NK-92 treated with Interleukin-12 subunit alpha and Interleukin-12 subunit beta, amount 100 ng/mL, for 24 hours (cell line): ENCODE results near the gene MAP3K20.
"Not testable (repeated sequence)": the region's sequence is repeated elsewhere in the genome, so short reads cannot be mapped to it uniquely, and the experiment has no call there.

ENCODE experiments used
- DNase-seq: peaks from one replicate; lab custom pipeline; 2025; lab: John Stamatoyannopoulos, UW

Gene MAP3K20

DNA sequence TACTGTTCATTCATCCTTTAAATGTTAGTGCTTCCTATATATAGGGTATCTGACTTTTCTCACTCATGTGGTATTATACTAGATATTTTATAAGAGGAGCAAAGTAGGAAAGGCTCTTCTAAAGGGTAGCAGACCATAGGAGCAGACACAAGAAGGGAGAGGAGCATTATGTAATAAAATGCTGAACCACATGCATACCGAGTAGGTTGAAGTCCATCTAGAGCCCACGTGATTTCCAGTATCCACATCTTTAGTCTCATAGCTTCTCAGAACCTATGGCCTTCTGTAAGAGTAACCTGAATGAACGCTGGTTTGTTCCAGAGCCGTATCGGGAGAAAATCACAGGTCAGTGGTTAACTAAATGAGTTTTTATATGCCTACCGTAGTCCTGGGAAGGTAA, 85.9 kb downstream of the MAP3K20 start:
- DNase-seq: no peak

DNA sequence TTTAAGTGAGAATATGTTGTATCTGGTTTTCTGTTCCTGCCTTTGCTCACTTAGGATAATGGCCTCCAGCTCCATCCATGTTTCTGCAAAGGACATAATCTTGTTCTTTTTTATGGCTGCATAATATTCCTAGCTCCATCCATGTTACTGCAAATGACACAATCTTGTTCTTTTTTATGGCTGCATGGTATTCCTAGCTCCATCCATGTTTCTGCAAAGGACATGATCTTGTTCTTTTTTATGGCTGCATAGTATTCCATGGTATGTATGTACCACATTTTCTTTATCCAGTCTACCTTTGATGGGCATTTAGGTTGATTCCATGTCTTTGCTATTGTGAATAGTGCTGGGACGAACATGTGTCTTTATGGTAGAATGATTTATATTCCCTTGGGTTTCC, 87.7 kb downstream of the MAP3K20 start:
- DNase-seq: not testable (repeated sequence)

DNA sequence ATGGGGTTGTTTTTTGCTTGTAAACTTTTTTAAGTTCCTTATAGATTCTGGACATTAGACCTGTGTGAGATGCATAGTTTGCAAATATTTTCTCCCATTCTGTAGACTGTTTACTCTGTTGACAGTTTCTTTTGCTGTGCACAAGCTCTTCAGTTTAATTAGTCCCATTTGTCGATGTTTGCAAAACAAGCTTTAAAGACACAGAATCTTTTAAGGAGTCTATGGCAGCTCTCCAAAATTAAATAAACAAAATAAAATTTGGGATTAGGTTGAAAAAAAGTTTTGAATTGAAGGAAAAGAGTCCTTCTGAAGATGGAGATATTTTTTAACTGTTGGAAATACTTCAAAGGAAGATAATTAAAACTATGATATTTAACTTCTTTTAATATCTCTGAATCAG, 88.8 kb downstream of the MAP3K20 start:
- DNase-seq: no peak

DNA sequence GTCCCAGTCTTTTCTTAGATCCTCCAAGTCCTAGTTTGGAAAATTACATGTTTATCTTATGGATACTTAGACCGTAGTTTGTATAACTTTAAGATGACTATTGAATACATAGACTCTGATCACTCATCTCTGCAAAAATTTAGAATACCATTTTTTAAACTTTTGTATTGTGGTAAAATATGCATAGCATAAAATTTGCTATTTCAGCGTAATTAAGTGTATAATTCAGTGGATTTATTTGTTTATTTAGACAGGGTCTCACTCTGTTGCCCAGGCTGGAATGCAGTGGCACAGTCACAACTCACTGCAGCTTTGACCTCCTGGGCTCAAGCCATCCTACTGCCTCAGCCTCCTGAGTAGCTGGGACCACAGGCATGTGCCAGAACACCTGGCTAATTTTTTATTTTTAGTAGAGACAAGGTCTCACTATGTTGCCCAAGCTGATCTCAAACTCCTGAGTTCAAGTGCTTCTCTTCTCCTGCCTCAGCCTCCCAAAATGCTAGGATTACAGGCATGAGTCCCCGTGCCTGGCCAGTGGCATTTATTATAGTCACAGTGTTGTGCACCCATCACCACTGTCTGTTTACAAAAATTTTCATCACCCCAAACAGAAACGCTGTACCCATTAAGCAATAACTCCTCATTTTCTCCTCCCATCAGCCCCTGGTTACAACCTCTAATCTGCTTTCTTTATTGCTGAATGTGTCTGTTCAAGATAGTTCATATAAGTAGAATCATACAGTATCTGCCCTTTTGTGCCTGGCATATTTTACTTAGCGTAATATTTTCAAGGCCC, 90.0 kb downstream of the MAP3K20 start:
- DNase-seq: no peak

DNA sequence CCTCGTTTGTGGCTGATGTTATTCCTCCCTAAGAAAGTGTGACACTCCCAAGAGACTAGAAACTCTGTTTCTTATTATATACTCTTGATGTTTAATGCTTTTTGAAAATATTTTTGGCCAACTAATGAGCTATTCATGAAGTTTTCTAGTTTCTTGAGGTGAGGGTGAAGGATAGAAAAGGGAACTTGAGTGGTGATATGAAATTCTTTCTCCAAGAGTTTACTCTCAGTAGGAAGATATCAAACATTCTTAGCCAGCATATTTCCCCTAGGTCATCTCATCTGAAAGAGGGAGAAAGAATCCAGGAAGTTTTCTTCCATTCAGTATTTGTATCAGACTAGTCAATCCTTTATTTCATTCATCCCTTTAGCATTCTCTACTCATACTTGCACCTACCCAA, 95.7 kb downstream of the MAP3K20 start:
- DNase-seq: no peak

DNA sequence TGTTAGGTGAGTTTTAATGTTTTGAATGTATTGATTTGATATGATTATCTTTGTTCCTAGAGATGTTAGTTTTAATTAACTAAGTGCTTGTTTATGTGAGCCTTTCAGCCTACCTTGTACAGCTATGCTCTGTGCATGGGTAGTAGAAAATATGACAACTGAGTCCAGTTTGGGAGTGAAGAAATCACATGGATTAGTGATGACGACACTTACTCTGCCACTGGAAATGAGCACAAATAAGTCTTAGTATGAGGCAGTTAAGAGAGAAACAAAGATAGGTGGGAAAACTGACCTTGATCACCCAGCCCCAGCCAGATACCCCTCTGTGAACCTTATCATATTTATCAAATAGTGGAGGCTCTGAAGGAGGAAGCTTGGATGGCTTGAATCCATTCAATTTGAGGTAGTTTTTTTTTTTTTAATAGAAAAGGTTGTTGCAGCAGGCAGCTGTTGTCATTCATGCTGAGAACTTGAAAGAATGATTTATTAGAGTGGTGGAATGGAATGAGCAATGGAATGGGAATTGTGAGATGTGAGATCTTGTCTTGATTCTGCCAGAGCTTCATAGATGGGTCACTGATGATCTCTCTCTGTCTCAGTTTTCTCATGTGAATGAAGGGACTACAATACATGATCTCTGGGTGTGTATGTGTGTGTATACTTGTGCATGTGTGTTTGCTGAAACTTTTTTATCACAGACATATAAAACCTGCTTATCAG, 96.4 kb downstream of the MAP3K20 start:
- no peak for DNase-seq

DNA sequence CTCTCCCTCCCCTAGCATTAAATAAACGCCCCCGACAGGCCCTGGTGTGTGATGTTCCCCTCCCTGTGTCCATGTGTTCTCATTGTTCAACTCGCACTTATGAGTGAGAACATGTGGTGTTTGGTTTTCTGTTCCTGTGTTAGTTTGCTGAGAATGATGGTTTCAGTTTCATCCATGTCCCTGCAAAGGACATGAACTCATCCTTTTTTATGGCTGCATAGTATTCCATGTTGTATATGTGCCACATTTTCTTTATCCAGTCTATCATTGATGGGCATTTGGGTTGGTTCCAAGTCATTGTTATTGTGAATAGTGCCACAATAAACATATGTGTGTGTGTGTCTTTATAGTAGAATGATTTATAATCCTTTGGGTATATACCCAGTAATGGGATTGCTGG, 98.7 kb downstream of the MAP3K20 start:
- DNase-seq: not testable (repeated sequence)

DNA sequence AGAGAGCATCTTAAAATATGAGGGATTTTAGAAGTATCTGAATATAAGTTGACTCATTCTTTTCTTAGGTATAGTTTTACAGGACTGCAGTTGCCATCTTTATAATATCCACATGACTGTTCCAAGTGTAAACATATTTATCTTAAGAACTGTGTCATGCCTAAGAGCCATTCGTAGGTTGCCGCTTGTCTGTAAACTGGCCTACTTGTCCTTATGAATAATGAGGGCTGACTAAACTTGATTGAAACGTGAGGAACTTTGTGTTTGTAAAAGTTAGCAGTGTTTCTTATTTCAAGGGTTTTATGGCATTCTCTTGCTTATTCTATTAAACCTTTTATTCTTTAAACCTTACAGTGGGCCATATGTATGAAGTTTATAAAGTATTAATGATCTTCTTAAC, 99.6 kb downstream of the MAP3K20 start:
- no peak for DNase-seq

DNA sequence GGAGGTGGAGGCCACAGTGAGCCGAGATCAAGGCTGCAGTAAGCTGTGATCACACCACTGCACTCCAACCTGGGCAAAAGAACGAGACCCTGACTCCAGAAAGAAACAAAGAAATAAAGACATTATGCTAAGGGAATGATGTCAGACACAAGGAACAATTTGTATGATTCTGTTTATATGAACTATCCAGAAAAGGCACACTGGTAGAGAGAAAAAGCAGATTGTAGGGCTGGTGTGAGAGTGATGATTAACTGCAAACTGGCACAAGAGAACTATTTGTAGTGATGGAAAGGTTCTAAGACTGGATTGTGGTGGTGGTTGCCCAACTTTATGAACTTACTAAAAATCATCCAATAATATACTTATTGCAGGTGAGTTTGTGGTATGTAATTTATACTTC, 106.3 kb downstream of the MAP3K20 start:
- no peak for DNase-seq

DNA sequence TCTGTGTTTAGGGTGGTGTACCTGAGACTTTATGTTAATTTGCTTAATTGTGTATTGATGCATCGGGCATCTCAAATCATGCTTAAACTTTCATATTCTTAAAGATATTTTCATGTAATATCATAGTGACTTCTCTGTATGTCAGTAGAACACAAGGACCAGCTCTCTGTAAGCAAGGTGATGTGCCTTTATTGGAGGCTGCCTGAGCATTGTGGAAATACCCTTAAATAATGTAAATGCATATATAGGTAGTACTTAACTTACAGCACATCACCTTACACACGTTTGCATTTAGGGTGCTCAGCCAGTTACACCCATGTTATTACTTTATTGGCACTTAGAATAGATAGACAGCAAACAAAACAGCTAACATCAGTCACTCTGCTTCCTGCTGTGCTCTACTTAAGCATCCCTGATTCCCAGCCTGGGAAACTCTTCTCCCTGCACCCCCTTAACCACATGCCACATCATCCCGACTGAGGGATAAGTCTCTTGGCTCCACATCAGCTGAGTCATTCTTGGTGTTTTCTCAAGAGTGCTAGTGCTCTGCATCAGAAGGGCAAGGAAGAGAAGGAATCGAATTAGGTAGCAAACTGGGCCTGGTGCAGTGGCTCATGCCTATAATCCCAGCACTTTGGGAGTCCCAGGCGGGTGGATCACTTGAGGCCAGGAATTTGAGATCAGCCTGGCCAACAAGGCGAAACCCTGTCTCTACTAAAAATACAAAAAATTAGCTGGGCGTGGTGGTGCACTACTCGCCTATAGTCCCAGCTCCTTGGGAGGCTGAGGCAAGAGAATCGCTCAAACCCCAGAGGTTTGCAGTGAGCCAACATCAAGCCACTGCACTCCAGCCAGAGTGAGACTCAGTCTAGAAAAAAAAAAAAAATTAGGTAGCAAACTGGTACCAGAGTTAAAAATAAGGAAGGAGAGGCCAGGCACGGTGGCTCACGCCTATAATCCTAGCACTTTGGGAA, 108.7 kb downstream of the MAP3K20 start:
- DNase-seq: no peak

DNA sequence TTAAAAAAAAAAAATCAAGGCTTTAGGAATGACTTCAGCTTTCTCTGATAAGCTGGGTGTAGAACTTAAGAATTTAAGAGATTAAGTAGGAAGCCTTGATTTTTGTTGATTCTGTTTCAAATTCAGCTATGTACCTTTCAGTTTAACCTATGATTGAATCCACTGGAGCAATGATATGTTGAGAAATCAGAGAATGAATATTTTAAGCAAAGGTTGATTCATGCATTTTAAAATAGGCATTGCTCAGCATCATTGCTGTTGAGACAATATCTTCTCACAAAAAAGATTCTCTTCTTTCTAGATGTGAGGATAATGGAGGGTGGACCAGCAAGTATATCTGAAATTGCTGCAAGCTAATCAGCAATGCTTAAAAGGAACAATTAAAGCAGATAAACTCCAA, 109.8 kb downstream of the MAP3K20 start:
- no peak for DNase-seq

DNA sequence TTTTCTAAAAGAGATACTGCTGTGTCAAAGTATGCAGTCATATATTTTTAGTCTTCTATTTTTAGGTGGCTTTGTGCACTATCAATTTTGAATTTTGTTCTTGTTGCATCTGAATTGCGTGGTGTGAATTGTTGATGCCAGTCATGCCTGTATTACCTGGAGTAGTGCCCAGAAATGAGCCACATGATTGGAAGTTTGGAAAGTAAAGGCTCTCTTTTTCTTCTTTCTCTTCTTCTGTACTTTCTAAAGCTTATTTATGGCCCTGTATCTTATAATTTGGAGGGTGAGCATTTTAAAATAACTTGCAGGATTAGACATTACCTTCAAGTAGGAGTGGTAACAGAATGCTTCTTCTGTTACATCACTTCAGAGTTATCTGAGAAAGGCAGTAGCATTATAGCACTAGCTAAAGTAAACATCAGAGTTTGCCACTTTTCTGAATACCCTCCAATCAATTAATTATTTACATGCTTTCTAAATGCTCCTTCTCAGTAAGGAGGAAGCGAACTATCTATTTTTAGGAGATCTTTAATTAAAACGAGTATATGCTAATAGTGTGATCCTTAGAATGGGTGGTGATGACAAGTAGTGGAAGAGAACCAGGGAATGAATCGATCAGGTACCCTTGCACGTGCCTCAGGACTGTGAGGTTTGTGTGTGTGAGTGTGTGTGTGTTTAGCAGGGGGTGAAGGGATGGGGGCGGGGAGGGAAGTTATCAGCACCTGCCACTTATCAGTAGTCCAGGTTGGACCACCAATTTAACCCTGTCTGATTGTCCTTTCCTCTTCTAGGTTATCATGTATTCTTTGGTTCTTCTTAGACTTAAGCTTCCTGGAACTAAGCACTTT, 112.5 kb downstream of the MAP3K20 start:
- no peak for DNase-seq

DNA sequence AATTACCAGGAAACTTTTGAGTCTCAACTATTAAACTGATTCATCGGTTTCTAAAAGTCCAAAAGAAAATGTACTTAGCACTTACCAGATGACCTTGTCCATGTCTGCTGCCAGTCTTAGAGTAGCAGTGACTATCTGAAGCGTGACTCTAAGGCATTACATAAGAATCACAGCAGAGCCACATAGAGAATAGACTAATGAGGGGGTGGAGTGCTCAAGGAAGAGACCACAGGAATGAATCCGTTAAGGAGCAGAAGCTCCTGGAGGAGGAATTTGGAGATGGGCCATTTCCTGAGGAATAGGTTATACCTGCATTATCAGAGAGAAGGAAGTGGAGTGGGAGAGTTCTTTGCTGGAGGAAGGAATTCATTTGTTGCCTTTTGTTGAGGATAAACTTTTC, 116.0 kb downstream of the MAP3K20 start:
- DNase-seq: no peak

DNA sequence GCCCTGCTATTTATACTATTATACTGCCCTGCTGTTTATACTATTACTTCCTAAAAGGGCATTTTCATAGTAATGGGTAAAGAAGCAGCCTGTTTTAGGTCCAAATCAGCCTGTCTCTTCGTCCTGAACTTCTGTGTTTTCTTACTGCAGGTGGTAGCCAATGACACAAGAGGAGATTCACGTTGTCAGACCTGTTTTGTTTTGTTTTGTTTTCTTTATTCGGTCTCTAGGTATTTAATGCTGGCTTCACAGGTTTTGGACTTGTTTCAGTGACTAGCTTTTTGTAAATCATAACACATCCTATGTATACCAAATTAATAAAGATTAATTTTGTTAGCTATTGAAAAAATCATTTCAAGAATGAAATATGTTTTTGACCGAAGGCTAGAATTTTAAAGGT, 116.4 kb downstream of the MAP3K20 start:
- DNase-seq: no peak

DNA sequence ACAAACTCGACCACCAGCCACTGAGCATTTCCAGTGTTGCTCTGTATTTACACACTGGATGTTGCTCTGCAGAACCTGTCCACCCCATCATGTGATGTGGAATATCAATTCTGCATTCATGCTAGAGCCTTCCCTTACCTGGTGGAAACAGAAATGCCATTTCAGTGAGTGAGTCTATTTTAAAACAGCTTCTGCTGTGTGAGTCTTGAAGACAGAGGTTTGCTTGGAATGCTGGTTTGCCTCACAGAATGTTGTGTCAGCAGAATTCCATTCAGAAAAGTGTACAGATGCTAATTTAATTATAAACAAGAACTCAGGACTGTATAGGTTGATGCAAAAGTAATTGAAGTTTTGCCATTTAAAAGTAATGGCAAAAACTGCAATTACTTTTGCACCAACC, 118.3 kb downstream of the MAP3K20 start:
- DNase-seq: no peak

DNA sequence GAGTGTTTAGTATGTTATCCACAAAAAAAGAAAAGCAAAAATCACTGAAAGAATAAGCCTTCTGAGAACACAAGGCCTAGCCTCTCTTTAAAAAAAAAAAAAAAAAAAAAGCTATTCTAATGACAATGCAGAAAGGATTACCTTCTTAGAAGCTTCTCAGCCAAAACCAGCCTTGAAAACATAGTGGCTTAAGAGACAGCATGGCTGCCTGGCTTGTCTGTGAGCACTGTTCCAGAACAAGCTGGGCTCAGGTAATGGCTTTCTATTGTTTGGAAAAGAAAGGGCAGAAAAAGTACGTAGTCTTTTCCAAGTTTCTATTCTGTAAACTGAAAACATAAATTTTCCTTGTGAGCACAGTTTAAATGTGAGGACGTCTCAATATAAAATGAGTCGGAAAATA, 119.5 kb downstream of the MAP3K20 start:
- no peak for DNase-seq

DNA sequence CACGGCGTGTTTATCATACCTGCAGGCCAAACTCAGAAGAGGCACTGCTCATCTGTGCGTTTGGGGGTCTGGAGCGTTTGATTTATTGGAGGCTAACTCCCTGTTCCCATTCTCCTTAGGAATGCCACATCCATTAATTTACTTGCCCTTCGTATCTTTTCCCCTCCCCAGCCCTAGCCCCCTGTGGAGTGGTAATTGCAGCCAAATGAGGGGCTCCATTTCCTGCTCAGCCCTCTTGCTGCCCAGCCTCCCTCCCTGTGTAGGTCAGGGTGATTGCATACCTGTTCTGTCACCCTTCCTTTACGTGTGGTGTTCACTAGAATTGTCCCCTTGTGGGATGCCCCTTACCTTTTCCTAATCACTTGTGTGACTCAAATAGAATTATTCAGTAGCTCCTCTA, 120.4 kb downstream of the MAP3K20 start:
- no peak for DNase-seq

DNA sequence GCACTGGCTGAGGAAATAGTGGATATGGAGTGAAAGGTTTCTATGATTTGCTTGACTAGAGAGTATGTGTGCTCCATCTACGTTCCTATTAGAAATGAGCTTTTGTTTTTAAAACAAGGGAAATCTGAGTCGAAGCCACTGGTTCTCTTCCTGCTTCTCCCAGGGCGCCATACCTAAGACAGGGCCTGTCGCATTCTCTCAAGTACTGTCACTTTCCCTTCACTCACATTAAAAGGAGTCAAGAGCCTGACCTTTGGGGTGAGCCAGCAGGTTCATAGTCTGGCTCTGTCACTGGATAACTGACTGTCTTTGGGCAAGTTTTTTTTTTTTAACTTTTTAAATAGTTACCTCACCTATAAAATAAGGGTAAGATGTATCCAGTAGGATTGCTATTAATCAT, 121.0 kb downstream of the MAP3K20 start:
- no peak for DNase-seq

DNA sequence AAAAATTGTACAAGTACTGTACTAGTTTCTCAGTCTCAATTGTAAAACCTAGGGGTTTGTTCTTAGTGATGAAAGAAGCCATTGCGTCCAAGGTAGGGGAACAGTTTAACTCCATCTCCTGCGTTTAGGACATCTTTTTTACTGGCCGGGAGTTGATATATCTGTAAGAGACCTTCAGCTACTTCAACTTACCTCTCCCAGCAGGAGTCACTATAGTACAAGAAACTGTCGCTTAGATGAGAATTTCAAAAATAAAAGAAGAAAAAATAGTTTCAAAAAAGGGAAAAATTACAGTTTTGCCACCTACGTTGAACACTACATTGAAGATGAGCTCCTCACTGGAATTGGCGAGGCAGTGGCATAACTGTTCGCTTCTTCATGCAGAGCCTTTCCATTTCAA, 122.7 kb downstream of the MAP3K20 start:
- DNase-seq: no peak

DNA sequence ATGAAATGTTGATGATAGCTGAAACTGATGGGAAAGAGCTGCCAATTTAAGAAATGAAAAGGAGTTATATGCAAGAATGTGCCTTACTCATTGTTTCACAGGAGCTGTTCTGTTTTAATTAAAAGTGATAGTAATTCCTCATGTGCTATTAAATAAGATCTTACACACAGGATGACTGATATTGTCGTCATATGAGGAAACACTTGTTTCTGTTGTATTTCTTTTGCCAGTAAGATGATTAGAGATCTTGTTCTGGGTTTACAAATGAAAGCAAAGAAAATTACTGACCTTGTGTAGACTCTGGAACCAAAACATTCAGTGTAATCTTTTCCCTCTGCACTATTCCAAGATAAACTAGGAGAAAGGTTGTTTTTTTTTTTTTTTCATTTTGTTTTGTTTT, 123.6 kb downstream of the MAP3K20 start:
- DNase-seq: no peak

DNA sequence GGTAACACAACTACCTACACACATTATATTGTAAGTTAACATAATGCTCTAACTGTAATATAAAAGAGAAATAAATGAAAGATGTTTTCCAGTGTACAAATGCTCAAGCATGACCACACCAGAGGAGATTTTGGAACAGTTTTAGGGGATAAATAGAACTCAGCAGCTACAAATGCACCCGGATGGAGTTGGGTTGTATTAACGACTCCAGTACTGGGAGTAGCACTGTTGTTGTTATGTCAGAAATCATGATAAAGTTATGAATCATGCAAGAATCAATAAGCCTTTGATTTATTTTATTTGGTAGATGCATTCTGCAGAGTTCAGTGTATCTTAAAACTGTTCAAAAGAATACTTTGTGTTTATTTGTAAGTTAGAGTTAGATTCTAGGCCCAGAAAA, 126.9 kb downstream of the MAP3K20 start:
- DNase-seq: no peak

DNA sequence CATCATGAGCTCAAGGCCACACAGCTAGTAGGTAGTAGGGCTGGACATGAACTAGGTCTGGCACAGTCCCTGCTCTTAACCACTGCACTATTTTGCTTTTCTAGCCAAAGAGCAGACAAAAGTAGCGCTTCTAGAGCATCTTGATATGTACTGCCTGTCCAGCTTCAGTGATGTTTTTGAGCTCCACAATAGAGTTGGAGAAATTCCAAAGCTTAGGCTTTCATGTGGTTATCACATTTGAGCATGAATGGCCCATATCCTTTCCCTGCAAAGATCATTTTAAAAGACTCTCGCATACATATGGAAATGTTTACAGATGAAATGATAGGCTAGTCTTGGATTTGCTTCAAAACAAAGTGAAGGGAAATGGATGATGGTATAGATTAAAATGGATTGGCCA, 128.7 kb downstream of the MAP3K20 start:
- no peak for DNase-seq
